ENCODE measurements around the gene SEC16B. TPM values are rescaled to one million over a fixed set of nuclear protein-coding genes. Genes with fewer than 3 reads are reported as not detected.

The SEC16B gene
- total and polyA plus RNA-seq, 2 of the 8 experiments (the other 6 are each of a cell fraction or from before 2014, with no cell fraction given), result 0.56 to 0.94 TPM

DNA sequence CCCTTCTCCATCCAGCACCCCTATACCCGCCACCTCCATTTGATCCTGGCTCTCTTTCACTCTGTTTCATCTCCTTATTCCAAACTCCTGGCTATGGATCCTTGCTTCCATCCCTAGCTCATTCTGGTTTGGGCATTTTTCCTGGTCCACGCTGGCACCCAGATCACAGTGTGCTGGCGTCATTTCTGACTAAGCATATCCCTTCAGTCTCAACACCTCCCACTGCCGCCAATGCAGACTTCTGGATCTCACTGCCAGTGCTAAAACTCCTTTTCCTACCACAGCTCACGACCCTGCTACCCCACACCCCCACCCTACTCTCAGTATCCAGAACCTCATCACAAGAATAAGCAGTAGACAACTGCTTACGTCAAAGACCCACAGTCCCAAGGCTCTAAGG, 16.3 kb downstream of the SEC16B start:
- H4K20me1 ChIP-seq (replicated peaks in 1 of 2; ENCODE audit: control insufficient read depth in 1 of 2, insufficient read depth in 2 of 2, low read length in 2 of 2), result no peaks in the 10 kb centered on the region
- H3K4ac ChIP-seq (replicated peaks; ENCODE audit: insufficient read length, low read depth, low read length), result no peak overlapping the region
- DNase-seq (ENCODE audit: low read depth in 1 of 2, low spot score in 2 of 2) (no peak), FAIRE-seq (no peak)
- TF ChIP-seq CHD2 (IDR thresholded peaks at IDR 0.05; ENCODE audit: low read length), result no peak
- TF ChIP-seq CHD1 (IDR thresholded peaks at IDR 0.05; ENCODE audit: low read depth, low read length), result no peak
- H3K79me2 ChIP-seq (ENCODE audit: control insufficient read depth in 1 of 2, insufficient read depth in 2 of 2, low read length in 2 of 2), result no peaks in the 10 kb centered on the region
- no peak overlapping the region for H4K5ac ChIP-seq (ENCODE audit: insufficient read length, low read depth, low read length)
- CTCF ChIA-PET (ENCODE audit: partially characterized antibody), result interaction anchor here (0.6 to 2.4 kb wide), 5 partner anchors 10 to 524 kb away, joined by 3 to 7 read pairs (median 3); no protein-coding TSS in a partner anchor
- no peaks in the 10 kb centered on the region for H3K9me3 ChIP-seq (ENCODE audit: insufficient read depth in 2 of 2, low read depth in 1 of 2, low read length in 1 of 2)
- POLR2A ChIA-PET (ENCODE audit: partially characterized antibody), result interaction anchor here (0.6 kb wide), 1 partner anchor 98 kb away, joined by 3 read pairs; no protein-coding TSS in a partner anchor
- no peak overlapping the region for H4K91ac ChIP-seq (replicated peaks; ENCODE audit: insufficient read length, low read length)
- WGBS, 2 experiments (ENCODE audit: extremely low coverage in 1 of 2, insufficient coverage in 1 of 2, insufficient read length in 1 of 2, insufficient replicate concordance in 2 of 2, low coverage in 1 of 2, low lambda C conversion rate in 2 of 2, missing lambda C conversion rate in 1 of 2), result 91% methylated on average over 6 of the region's 6 CpGs; no CpG with 5 or more reads in 1 of the 2 experiments
- no peaks in the 10 kb centered on the region for H3K79me1 ChIP-seq (ENCODE audit: low read depth, low read length)
- H3K27me3 ChIP-seq (replicated peaks in 1 of 4; ENCODE audit: control insufficient read depth in 3 of 4, extremely low read depth in 1 of 4, insufficient read depth in 3 of 4, low read length in 3 of 4), result no peaks in the 10 kb centered on the region
- no peak overlapping the region for H2BK12ac ChIP-seq (ENCODE audit: low read depth, low read length)
- no peaks in the 10 kb centered on the region for H3K36me3 ChIP-seq (ENCODE audit: control insufficient read depth in 2 of 4, insufficient read depth in 4 of 4, low read length in 3 of 4)
- H2BK120ac ChIP-seq (replicated peaks; ENCODE audit: low read depth, low read length), result no peak overlapping the region
- no peak overlapping the region for H3K9ac ChIP-seq (replicated peaks in 1 of 4; ENCODE audit: extremely low read depth in 1 of 4, low read depth in 3 of 4, low read length in 3 of 4)
- H2BK20ac ChIP-seq (ENCODE audit: low read length), result no peak overlapping the region
- H3K27ac ChIP-seq (ENCODE audit: low read depth, low read length), result no peak overlapping the region
- H3K23me2 ChIP-seq (ENCODE audit: low read depth, low read length), result no peaks in the 10 kb centered on the region
- H3K56ac ChIP-seq (replicated peaks; ENCODE audit: insufficient read length, low read depth, low read length), result no peak overlapping the region
- no peak overlapping the region for H2AK5ac ChIP-seq (ENCODE audit: low read depth, low read length)
- no peak overlapping the region for H3K4me3 ChIP-seq (ENCODE audit: extremely low read depth in 1 of 4, insufficient read depth in 2 of 4, low read depth in 3 of 4, low read length in 4 of 4)
- H3K18ac ChIP-seq (ENCODE audit: extremely low read depth, low read length), result no peak overlapping the region
- no peak overlapping the region for H2AFZ ChIP-seq (ENCODE audit: low read length)
- H3K14ac ChIP-seq (ENCODE audit: insufficient read length), result no peak overlapping the region
- H3K4me1 ChIP-seq (replicated peaks in 1 of 4; ENCODE audit: control insufficient read depth in 3 of 4, insufficient read depth in 4 of 4, low read length in 3 of 4), result no peaks in the 10 kb centered on the region
- H2BK15ac ChIP-seq (ENCODE audit: low read length), result no peak overlapping the region
- no peak overlapping the region for H3K4me2 ChIP-seq (ENCODE audit: insufficient read depth in 1 of 2, low read depth in 2 of 2, low read length in 2 of 2)
- H4K8ac ChIP-seq (ENCODE audit: extremely low read depth, insufficient read depth, low read length), result no peak overlapping the region
- no peak overlapping the region for H3K23ac ChIP-seq (ENCODE audit: insufficient read length)
- no peak overlapping the region; the same call in 1 of the 2 replicates for H2BK5ac ChIP-seq (ENCODE audit: low read depth, low read length)

Data from H1 (cell line).